Keratinocyte (primary cell): Measurements from ENCODE around the gene FAU. TPM values are rescaled to one million over a fixed set of nuclear protein-coding genes. Genes with fewer than 3 reads are reported as not detected.

Experiments used
- DNase-seq: peaks from one replicate; pipeline ENCODE4 v3.0.0-alpha.2; 2011; ENCODE audit warnings: low read depth, missing footprints, low spot score
- FAIRE-seq: peaks from 2 replicates; lab custom pipeline; 2011; peaks lifted over from hg19 to GRCh38; lab: Jason Lieb, UNC
- H2AFZ ChIP-seq: 2 replicates; pipeline ENCODE4 v1.6.0; 2012; ENCODE audit warnings: low read length, control low read depth, inconsistent platforms; ENCODE audit not compliant: control insufficient read depth
- H3K27ac ChIP-seq: 2 replicates; pipeline ENCODE4 v1.5.1; 2011; ENCODE audit warnings: low read length; ENCODE audit not compliant: control insufficient read depth, insufficient read depth
- H3K27me3 ChIP-seq: 3 replicates; pipeline ENCODE4 v1.6.0; 2011; ENCODE audit warnings: low read length; ENCODE audit not compliant: control insufficient read depth, insufficient read depth; ENCODE audit errors: extremely low read depth
- H3K36me3 ChIP-seq, 2 experiments: 2 replicates in 1 of 2; 3 replicates in 1 of 2; pipeline ENCODE4 v1.5.1; 2011; ENCODE audit warnings: low read length in 2 of 2, mild to moderate bottlenecking in 1 of 2; ENCODE audit not compliant: control insufficient read depth in 2 of 2, insufficient read depth in 2 of 2; ENCODE audit errors: extremely low read depth in 1 of 2
- H3K4me1 ChIP-seq: 3 replicates; pipeline ENCODE4 v1.5.1; 2011; ENCODE audit warnings: low read length; ENCODE audit not compliant: control insufficient read depth, insufficient read depth; ENCODE audit errors: extremely low read depth
- H3K4me2 ChIP-seq: 3 replicates; pipeline ENCODE4 v1.6.0; 2011; ENCODE audit warnings: low read depth, low read length; ENCODE audit not compliant: control insufficient read depth, insufficient read depth; ENCODE audit errors: extremely low read depth
- H3K4me3 ChIP-seq, 3 experiments: fragments of 200-600 bp in 1 of 3; sonication (generic) in 1 of 3; 2 replicates in 2 of 3; 3 replicates in 1 of 3; pipeline ENCODE4 v1.5.1; 2011 to 2016; ENCODE audit warnings: low read length in 3 of 3, mild to moderate bottlenecking in 3 of 3, control low read depth in 2 of 3, inconsistent platforms in 1 of 3, low read depth in 1 of 3, mixed read lengths in 1 of 3, mixed run types in 1 of 3, moderate library complexity in 1 of 3; ENCODE audit not compliant: control insufficient read depth in 2 of 3, insufficient read depth in 2 of 3; ENCODE audit errors: extremely low read depth in 1 of 3
- H3K79me2 ChIP-seq: 2 replicates; pipeline ENCODE4 v1.6.0; 2012; ENCODE audit warnings: low read length; ENCODE audit not compliant: control insufficient read depth, insufficient read depth
- H3K9ac ChIP-seq: 3 replicates; pipeline ENCODE4 v1.6.0; 2011; ENCODE audit warnings: low read length; ENCODE audit not compliant: control insufficient read depth, insufficient read depth; ENCODE audit errors: extremely low read depth
- H3K9me1 ChIP-seq: 3 replicates; pipeline ENCODE4 v1.6.0; 2011; ENCODE audit warnings: low read length; ENCODE audit not compliant: control insufficient read depth, insufficient read depth; ENCODE audit errors: extremely low read depth
- H3K9me3 ChIP-seq: 2 replicates; pipeline ENCODE4 v1.5.1; 2012; ENCODE audit warnings: low read depth, low read length; ENCODE audit not compliant: control insufficient read depth
- H4K20me1 ChIP-seq: 3 replicates; pipeline ENCODE4 v1.6.0; 2011; ENCODE audit warnings: low read length; ENCODE audit not compliant: control insufficient read depth, insufficient read depth; ENCODE audit errors: extremely low read depth
- CTCF ChIP-seq, 3 experiments: IDR thresholded peaks in 1 of 3; conservative IDR thresholded peaks in 1 of 3; optimal IDR thresholded peaks in 1 of 3; 2 replicates in 2 of 3; 3 replicates in 1 of 3; pipeline versions ENCODE3 to v1.5.1; 2011; ENCODE audit warnings: low read length in 3 of 3, mild to moderate bottlenecking in 3 of 3, moderate library complexity in 2 of 3, control low read depth in 1 of 3, inconsistent platforms in 1 of 3; ENCODE audit not compliant: insufficient read depth in 2 of 3; ENCODE audit errors: extremely low read depth in 1 of 3
- EZH2 ChIP-seq: IDR thresholded peaks from one replicate; pipeline ENCODE4 v1.6.1; 2012; ENCODE audit warnings: inconsistent platforms, mild to moderate bottlenecking, low read length, moderate library complexity
- dilution Hi-C: fragments of 300-500 bp; cut with MboI; formaldehyde crosslinking; loops from one replicate; pipeline ENCODE4 v1.7.0; 2020; ENCODE audit warnings: low sequenced_read_pairs; ENCODE audit not compliant: extremely low pct_ligation_motif_present
- polyA plus RNA-seq, 5 experiments: library from polyadenylated mRNA; depleted of rRNA in 3 of 5; stranded (reverse) in 3 of 5; stranded (forward) in 1 of 5; unstranded in 1 of 5; fragments of >200 nt; gene quantifications; 1 replicate in 1 of 5; 2 replicates in 3 of 5; 3 replicates in 1 of 5; pipeline versions ENCODE4 v1.2.1 to v1.2.3, GENCODE V29; 2011 to 2012; ENCODE audit warnings: missing spikeins in 2 of 5, low read depth in 1 of 5, low replicate concordance in 1 of 5

The FAU gene
- polyA plus RNA-seq, 1 donor (not counting 4 experiments of a cell fraction or from before 2014, with no cell fraction given) = 452 TPM

GRCh38 chr11:65166893-65167292 lies 45.0 kb upstream of the FAU start:
- dilution Hi-C loops = no loop called here
- TF ChIP-seq EZH2 (no peak), CTCF (optimal IDR thresholded peaks at IDR 0.05 in 1 of 3, IDR thresholded peaks at IDR 0.05 in 1 of 3, conservative IDR thresholded peaks at IDR 0.05 in 1 of 3; ENCODE audit: extremely low read depth in 1 of 3, insufficient read depth in 2 of 3, low read length in 3 of 3) (no peak)
- Histone ChIP-seq H2AFZ (no peak overlapping the region), H3K79me2 (no peaks in the 10 kb centered on the region), H3K9ac (no peak overlapping the region), H3K27me3 (no peaks in the 10 kb centered on the region), H3K4me2 (no peak overlapping the region), H3K4me1 (no peaks in the 10 kb centered on the region), H3K36me3 (no peaks in the 10 kb centered on the region), H3K27ac (no peak overlapping the region), H3K9me3 (no peaks in the 10 kb centered on the region), H3K9me1 (no peaks in the 10 kb centered on the region), H4K20me1 (no peaks in the 10 kb centered on the region), H3K4me3 (no peak overlapping the region)
- FAIRE-seq = no peak
- DNase-seq = no peak

DNA sequence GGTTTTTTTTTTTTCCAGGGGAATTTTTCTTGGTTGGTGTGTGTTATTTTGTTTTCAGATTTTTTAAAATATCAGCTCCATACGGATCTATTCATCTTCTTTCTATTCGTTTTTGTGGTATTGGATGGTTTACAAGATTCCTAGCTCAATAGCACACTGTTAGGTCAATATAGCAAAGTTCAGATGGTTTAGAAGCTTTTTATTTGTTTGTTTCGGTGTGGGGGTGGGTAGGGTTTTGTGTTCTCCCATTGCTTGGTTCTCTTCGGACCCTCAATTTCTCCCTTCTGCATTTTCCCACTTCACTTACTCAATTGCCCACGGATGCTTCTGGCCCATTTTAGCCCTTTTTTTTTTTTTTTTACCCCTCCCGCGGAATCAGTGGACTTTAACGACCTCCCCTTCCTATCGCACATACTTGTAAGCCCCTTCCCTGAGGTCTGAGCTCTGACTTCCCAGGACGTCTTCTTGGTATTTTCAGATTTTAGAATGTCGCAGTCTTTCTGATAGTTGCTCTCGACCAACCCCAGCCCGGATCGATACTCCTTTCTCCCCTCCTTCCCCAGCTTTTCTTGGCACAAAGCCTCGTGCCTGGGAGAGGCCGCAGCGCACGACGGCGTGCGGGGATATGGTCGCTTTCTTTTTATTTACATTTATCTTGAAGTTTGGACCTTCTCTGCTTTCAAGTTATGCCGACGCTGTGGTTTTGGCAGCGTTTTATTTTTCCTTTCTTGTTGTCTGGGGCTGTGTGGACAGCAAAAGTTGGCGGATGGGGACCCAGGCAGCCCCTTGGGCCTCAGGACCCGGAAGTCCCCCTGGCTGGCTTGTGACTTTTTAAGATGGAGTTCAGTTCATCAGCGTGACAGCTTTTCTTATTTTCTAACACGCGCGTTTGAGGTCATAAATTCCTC lies 43.7 kb upstream of the FAU start:
- Histone ChIP-seq H3K4me2 (no peak overlapping the region), H3K36me3 (no peaks in the 10 kb centered on the region), H3K9me3 (no peaks in the 10 kb centered on the region), H3K27ac (no peak overlapping the region), H3K9ac (no peak overlapping the region), H3K27me3 (no peaks in the 10 kb centered on the region), H3K4me1 (no peaks in the 10 kb centered on the region), H3K9me1 (no peaks in the 10 kb centered on the region), H3K4me3 (no peak overlapping the region), H2AFZ (no peak overlapping the region), H3K79me2 (no peaks in the 10 kb centered on the region), H4K20me1 (no peaks in the 10 kb centered on the region)
- FAIRE-seq = no peak
- DNase-seq = no peak
- TF ChIP-seq CTCF (optimal IDR thresholded peaks at IDR 0.05 in 1 of 3, IDR thresholded peaks at IDR 0.05 in 1 of 3, conservative IDR thresholded peaks at IDR 0.05 in 1 of 3; ENCODE audit: extremely low read depth in 1 of 3, insufficient read depth in 2 of 3, low read length in 3 of 3) (no peak), EZH2 (no peak)
- dilution Hi-C loops = no loop called here
